ENCODE measurements around the gene CCNY. TPM values are rescaled to one million over a fixed set of nuclear protein-coding genes. Genes with fewer than 3 reads are reported as not detected.

CCNY gene
- total RNA-seq, 3 donors from 2014 or later: 48.6 to 64.4 (median 51.5) TPM

GRCh38 chr10:35614312-35614711 lies 278.0 kb downstream of the CCNY start:
- intact Hi-C loops (cut with DNase I, micrococcal nuclease): no loop called here

More at GRCh38 chr10:35614312-35614711, 278.0 kb downstream of the CCNY start:
- Histone ChIP-seq H3K4me3 (no peak overlapping the region), H3K9me3 (no peaks in the 10 kb centered on the region), H3K36me3 (ENCODE audit: low read depth) (no peaks in the 10 kb centered on the region), H3K4me1 (ENCODE audit: low read depth) (no peaks in the 10 kb centered on the region)
- ATAC-seq (no peak), DNase-seq (no peak)
- TF ChIP-seq, protein P1, sequence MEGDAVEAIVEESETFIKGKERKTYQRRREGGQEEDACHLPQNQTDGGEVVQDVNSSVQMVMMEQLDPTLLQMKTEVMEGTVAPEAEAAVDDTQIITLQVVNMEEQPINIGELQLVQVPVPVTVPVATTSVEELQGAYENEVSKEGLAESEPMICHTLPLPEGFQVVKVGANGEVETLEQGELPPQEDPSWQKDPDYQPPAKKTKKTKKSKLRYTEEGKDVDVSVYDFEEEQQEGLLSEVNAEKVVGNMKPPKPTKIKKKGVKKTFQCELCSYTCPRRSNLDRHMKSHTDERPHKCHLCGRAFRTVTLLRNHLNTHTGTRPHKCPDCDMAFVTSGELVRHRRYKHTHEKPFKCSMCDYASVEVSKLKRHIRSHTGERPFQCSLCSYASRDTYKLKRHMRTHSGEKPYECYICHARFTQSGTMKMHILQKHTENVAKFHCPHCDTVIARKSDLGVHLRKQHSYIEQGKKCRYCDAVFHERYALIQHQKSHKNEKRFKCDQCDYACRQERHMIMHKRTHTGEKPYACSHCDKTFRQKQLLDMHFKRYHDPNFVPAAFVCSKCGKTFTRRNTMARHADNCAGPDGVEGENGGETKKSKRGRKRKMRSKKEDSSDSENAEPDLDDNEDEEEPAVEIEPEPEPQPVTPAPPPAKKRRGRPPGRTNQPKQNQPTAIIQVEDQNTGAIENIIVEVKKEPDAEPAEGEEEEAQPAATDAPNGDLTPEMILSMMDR (IDR thresholded peaks at IDR 0.05): no peak

Other genes starting within 250 kb of the CCNY start
- 10 to 100 TPM; 18.5 to 40.4 (median 24.7) TPM for gene CUL2, start 246.2 kb upstream of the CCNY start, total RNA-seq
- gene CREM, start 209.7 kb upstream of the CCNY start, total RNA-seq: 10 to 100 TPM; 11.8 to 27.4 (median 13.5) TPM

Measured in mucosa of descending colon (tissue), 3 donors.